HG02973 (cell line): ENCODE results near the gene PHACTR2.
"Not testable (repeated sequence)": the region's sequence is repeated elsewhere in the genome, so short reads cannot be mapped to it uniquely, and the experiment has no call there.

Experiments used
- ATAC-seq: cut with Tn5 transposase; IDR thresholded peaks from one replicate; pipeline ENCODE4 v1.9.1; 2021; ENCODE audit warnings: moderate library complexity; ENCODE audit not compliant: unreplicated experiment

PHACTR2 gene

DNA sequence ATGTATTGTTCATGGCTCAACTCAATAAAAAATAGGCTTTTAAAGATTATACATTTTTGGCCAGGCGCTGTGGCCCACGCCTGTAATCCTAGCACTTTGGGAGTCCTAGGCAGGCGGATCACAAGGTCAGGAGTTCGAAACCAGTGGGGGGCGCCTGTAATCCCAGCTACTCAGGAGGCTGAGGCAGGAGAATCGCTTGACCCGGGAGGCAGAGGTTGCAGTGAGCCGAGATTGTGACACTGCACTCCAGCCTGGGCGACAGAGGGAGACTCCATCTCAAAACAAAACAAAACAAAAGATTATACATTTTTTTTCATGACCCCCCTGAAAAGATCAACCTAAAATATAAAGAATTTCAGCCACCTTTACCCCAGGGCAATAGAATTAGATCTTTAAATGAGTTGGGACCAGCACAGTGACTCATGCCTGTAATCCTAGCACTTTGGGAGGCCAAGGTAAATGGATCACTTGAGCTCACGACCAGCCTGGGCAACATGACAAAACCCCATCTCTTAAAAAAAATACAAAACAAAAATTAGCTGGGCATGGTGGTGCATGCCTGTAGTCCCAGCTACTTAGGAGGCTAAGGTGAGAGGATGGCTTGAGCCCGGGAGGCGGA is 60.4 kb downstream of the PHACTR2 start:
- not testable (repeated sequence) for ATAC-seq

DNA sequence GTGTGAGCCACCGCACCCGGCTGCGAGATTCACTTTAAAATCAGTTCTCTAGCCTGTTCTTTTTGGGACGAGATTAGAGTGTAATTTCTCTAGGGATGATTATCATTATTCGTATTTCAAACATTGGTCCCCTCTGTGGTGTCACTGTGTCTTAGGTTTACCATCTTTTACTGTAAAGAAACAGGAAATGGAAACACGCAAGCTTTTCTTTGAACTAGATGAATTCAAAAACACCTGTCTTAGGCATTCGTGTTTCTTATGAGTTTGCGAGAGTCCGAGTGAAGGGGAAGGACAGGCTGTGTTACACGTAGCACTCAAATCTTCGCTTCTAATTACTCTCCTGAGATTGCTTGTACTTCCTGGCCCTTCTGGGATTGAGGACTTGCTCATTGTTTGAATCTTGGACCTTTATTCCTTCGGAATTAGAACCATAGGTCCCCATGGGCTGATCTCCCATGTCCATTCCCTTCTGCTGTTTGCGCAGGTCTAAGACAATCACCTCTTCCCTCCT is 61.6 kb downstream of the PHACTR2 start:
- no peak for ATAC-seq

DNA sequence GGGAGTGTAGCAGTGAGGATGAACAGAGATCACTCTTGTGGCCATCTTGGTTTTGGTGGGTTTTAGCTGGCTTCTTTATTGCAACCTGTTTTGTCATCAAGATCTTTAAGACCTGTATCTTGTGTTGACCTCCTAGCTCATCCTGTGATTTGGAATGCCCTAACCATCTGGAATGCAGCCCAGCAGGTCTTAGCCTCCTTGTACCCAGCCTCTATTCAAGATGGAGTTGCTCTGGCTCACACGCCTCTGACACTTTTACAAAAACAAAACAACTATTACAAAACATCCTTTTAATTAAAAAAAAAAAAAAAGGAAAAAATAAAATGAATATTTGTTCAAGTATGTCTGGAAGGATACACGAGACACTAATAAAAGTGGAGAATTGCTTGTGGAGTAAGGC is 62.4 kb downstream of the PHACTR2 start:
- no peak for ATAC-seq

DNA sequence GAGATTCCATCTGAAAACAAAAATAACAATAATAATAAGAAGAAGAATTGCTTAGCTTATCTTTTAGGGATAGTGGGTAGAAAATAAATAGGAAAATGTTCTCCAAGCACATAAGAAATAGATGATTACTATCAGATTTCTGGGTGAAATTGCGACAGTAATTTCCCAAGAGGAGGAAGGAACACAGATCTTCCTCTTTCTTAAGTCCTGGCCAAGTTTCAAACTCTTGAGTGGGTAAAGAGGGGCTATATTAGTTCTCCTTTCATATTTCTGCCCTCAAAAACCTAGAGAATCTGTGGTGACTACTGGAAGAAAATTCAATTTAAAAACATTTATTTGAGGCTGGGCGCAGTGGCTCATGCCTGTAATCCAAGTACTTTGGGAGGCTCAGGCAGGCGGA is 63.7 kb downstream of the PHACTR2 start:
- no peak for ATAC-seq

DNA sequence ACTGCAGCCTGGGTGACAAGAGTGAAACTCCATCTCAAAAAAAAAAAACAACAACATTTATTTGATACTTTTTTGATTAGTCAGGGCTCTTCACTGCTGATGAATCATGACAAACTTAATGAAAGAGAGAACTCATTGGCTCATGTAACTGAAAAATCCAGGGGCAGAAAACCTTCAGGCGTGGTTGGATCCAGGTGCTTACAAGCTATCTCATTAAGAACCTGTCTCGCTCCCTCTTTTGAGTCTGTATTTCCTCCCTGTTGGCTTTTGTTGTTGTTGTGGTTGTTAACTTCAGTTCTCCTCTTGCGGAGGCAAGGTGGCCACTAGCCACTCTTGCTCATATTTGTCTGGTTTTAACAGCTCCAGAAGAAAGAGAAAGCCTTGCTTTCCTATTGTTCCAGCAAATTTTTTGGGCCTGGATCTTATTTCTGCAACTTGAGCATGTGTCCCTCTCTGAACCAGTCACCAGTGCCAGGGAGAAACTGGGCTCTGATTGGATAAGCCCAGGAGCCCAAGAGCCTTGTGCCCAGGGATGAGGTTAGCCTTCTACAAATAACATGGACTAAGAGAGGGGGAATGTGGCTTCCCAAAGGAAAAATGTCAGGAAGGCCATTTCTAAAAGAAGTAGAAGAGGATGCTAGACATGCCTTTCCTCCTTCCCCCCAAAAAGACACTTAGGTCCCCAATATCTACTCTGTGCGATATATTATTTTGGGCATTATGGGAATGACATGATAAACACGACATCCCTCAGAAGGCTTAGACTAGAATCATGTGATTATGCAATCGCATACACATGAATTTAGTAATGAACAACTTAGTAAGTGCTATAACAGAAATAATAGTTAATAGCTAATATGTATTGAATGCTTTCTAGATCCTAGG is 64.5 kb downstream of the PHACTR2 start:
- ATAC-seq, result no peak

DNA sequence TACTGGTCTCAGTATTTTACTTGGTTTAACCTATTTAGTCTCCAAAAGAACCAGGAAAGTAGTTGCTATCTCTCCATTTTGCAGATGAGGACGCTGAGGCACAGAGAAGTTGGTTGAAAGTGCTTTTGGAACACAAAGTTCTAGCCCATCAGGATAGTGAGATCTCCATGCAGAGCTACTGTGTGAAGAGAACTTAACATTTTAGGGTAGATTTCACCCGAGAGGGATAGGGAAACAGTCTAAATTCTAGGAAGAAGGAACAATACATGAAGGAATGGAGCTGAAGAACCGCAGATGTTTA is 65.1 kb downstream of the PHACTR2 start:
- ATAC-seq, result no peak

DNA sequence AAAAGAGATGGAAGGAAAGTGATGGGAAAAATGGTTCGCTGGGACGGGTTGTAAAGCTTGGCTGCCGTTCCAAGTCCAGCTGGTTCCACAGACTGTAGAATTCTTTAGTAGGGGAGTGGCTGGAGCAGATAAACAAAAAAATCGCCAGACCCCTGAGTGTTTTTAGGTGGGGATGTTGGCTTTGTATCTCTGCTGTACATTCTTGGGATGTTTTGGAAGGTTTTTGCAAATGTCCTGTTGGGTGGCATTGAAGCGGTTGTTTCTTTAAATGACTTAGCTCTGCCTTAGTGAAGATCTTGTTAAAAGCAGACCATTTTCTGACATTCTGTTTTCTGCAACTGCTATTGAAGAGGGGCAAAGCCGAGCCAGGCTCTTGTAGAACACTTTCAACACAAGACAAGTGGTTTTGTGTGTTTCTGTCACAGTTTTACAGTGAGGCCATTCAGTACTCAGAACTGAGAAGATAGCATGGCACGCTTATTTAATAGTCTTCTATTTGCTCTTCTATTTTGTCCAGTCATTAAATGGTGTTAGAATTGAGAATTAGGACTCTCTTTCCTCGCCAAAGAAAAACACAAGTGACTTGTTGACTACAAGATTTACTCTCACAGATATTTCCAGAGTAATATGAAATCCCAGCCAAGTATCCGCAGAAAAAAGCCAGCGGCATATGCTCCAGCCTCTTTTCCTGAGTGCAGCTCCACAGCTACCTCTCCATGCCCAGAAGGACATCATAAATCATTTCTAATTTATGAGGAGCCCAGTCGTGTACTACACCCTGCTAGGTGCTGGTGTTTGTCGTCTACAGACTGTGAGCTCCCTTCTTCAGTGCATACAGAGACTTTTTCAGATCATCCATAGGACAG is 65.8 kb downstream of the PHACTR2 start:
- no peak for ATAC-seq

DNA sequence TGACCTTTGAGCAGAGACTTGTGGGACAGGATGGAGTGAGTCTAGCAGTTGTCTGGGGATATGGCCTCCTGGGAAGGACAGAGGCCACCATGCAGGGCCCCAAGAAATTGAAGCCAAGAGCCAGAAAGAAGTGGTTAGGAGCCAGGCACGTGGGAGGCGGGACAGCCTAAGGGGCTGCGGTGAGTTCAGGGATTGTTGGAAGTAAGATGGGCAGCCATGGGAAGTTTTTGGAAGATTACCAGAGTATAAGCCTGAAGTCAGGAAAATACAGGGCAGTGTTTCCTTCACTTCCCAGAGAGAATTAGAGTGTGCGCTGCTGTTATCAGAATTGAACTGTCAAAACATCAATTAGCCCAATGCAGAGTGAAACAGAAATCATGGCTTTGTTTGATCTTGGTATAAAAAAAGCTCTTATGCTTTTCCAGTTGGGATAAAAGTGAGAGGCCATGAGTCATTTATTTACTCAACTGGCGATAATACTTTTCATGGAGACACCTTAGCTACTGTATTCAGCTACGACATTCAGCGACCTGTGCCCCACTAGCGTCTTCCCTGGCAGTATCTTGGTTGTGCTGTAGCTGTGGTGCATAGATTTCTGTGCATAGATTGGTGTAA is 66.9 kb downstream of the PHACTR2 start:
- no peak for ATAC-seq

DNA sequence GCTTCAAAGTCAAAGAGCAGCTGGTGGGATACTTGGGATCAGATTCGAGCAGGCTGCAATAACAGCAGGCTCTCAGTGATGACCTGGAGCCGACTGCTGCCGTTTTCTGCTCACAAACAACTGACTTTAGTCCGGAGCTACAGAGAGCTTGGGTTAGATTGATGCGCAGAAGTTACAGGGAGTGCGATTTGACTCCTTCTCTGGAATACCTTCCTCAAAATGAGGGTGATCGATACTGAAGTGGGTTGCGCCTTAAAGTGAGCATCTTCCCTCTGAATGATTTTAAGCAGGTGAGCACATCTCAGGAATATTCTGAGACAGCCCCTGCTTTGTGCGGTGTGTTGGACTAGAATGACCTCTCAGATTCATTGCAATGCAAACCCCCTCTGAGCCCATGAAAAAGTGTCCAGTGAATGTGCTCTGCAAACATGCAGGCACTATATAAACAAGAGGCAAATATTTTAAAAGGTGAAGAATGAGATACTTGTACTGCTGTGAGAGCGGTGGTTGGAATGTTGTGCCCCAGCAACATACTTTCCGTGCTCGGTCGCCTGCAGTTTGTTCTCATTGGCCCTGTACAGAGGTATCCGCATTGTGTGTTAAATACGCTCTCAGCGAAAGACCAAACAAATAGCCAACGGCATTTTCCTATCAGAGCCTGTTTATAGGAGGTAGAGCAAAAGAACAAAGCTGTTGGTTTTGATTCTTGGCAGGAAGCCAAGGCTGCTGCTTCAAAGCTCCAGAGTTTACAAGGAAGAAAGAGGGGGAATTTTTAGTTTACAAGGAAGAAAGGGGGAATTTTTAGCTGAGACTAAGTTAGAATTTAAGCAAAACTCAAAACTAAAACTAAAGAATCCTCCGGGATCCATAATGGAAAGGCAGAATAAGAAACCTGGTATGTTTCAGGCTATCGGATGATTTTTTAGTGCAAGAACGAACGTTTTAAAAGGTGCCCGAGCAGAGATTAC is 67.7 kb downstream of the PHACTR2 start:
- ATAC-seq, result no peak

DNA sequence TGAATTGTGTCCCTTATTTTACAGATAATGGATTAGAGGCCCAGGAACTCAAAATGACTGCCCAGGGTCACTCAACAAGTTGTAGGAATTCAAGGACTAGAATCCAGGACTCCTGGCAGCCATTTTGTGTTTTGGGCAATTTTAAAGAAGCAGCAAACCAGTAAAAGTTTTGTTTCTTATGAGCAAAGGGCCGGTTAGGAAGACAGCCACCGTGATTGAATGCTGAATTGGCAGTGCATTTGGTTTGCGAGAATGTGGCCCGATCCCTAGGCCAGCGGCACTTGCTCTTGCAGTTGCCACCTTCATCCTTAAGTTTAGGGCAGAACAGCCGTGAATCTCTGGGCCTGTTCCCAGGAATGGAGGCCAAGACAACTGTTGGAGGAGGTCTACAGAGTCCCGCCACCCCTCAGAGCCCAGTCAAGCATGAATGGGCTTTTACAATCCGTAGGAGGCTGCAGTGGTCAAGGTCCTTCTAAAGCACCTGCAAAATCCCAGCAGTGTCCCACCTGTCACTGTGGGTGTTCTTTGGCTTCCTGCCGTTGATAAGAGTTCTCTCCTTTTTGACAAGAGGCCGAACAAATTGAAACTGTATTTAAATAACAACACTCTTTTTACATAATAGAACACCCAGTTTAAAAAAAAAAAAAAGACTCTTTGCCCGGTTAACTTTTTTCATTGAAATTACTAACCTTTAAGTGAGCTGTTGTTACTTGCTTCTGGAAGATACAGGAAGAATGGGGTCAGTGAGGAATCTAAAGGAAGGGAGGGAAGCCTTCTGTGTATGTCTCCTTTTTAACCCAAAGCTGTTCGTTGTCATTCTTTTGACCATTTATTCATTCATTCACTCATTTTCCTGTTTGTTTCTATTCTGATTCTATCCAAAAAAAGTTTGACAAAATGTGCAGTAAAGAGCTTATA is 68.7 kb downstream of the PHACTR2 start:
- ATAC-seq, result no peak

DNA sequence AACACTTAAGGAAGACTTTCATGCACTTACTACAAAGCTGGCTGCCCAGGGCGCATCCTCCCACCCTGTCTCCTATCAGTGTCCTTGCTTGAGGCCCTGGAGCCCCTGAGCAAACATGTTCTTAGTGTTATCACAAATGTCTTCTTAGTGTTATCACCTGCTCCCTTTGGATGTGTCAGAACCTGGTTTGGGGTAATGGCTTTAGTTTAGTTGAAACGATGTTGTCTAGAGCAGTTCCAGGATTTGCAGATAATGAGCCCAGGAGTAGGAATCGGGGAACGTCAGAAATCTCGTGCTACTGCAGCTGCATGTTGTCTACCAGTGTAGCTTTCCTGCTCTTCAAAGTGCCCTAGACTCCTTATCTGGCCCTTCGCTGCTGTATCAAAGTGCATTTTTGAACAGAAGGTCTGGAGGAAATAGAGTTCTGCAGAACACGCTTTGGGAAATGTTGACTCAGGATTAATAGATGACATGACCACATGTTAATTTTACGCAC is 69.6 kb downstream of the PHACTR2 start:
- ATAC-seq, result no peak

DNA sequence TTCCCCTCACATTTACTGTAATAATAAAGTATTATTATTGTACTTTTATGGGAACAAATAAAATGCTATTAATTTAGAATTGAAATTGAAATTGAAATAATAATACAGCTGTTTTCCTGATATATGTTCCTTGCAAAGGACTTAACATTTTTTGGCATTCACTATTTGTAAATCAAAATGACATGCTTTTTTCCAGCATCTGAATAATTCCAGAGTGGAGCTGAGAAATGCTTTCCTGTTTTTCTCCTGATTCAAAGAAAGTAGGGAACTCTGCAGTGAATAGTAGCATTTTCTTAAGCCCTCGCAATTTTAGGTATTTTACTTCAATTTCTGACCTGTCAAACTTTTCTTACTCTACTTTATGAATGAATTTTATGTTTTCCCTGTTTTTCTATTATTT is 72.1 kb downstream of the PHACTR2 start:
- ATAC-seq, result no peak

DNA sequence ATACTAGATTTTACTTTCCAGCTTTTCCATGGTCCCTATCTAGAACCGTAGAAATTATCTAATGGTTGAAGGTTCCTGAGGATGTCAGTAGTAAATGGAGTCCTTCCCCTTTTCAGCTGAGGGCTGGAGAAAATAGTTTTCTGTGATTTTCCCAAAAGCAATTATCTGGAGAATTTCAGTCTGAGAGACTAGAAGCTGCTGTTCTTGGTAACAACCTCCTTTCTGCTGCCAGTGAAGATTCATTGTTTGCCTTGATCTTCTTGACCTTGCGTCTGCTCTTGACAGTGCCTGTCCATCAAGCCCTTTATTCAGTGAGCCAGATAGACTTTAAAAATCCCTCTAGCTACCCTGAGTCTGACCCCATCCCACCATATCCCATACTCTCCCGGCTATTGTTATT is 73.1 kb downstream of the PHACTR2 start:
- ATAC-seq, result no peak

DNA sequence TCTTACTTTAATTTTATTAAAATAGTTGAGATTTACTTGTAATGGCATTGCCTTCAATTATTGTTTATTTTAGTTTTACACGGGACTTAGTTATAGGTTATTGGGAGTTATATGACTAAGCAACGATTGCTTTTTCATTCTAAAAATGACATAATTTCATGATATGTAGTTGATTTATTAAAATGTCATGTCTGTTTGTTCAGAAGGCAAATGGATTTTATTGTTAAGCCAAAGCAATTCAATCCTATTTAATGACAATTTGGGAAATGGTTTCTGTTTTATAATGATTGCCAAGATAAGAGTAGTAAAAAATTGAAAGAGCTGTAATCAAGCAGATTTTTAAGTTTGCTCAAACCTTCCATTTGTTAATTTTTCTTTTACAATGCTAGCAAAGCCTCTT is 74.7 kb downstream of the PHACTR2 start:
- ATAC-seq, result no peak

DNA sequence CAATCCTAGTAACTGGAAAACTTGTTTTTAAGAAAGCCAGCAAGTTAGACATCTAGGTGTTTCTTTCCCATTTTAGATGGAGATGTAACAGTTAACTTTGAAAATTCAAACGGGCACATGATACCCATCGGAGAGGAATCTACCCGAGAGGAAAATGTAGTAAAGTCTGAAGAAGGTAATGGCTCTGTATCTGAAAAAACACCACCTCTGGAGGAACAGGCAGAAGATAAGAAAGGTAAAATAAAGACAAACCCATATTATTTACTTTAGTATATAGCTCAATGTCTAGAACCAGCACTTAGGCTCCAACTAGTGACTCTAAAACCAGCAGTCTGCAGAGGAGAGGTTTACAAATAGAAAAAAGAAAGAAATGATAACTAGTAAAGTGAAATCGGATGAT is 75.9 kb downstream of the PHACTR2 start:
- no peak for ATAC-seq

DNA sequence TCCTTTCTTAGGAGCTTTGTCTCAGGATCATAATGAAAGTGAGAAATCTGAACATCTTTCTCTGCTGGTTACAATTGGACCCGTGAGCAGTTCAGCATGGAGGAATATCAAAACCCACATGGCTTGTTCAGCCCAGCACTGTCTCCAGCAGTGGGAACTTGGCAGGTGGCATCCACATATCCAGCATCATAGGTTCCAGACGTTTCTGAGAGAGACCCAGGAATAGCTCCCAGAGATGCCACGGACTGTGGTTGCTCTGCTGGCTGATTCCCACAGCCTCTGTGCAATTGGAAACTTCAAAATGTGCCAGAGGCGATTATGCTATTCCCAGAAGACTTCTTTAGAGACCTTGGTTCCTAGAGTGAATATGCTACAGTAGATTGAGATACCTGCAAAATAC is 76.4 kb downstream of the PHACTR2 start:
- no peak for ATAC-seq

DNA sequence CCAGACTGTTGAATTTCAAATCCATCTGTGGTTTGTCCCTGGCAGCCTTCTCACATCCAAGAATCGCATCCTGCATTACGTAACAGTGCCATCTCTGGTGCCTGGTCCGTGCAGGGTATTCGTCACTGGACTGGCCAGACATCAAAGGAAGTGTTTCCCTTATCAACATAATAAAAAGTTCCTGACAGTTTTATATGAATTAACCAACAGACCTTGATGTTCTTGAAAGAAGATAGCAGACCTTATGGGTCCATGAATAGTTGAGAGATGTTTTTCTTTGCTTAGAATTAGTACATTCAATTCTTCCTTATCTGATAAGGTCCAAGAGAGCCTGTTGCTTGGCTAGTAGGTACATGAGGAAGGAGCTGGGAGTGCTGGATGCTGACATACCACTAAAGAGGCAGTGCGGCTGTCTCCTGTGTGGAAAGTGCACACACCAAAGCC is 77.6 kb downstream of the PHACTR2 start:
- ATAC-seq, result no peak

DNA sequence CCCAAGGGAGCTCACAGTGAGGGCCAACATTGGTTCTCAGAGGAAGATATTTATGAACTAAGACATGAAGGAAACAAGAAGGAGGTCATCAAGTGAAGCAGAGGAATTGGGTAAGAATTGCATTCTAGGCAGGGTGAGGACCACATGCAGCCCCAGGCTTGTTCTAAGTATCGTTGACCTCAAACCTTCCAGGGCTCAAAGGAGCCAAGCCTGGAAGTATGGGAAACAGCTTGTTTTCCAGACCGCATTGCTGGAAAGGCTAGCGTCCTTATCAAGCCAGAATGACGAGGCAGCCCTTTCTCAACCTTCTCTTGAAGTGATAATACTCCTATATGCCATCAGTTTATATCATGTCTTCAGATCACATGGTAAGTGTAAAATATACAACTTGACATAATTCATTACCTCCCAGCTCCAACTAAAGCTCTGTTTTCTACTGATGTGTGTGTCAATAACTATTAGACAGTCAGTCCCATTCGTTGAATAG is 79.6 kb downstream of the PHACTR2 start:
- ATAC-seq, result no peak

DNA sequence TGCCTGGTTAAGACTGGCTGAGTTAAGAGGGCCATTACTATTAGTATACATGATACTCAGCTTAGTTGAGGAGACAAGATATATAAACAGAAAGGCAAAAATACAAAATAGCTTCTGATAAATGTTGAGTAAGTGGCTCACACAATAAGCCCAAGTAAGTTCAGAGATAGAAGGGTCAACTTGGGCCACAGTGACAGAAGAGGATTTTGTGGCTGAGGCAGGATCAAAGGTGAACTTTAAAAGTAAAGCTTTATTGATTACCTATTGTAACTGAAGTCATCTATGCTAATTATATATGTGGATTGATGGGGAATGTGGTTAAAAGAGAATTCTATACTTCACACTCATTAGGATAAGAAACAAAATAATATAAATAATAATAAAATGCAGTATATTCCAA is 80.8 kb downstream of the PHACTR2 start:
- ATAC-seq, result no peak
